A549 (cell line): ENCODE data around the gene MAT1A. TPM values are rescaled to one million over a fixed set of nuclear protein-coding genes. Genes with fewer than 3 reads are reported as not detected.

ENCODE experiments used
- ATAC-seq, 2 experiments: fragments of 200-7000 bp in 1 of 2; fragments of >200 bp in 1 of 2; cut with Nextera tagmentation in 1 of 2; cut with Tn5 transposase in 1 of 2; 3 replicates each; pipeline versions ENCODE4 v1.8.0 to v1.9.1; 2018 to 2020; ENCODE audit warnings: mild to moderate bottlenecking in 1 of 2, moderate library complexity in 1 of 2
- CTCF ChIA-PET: fragments of 300-600 bp; sonication (Branson Sonifier 250); formaldehyde crosslinking; extraction: SDS; loops from one replicate; lab custom pipeline; 2021; ENCODE audit warnings: antibody characterized with exemption, inconsistent platforms; lab: Yijun Ruan, JAX
- POLR2A ChIA-PET: fragments of 350-600 bp; formaldehyde crosslinking; extraction: SDS; loops from one replicate; lab custom pipeline; 2021; ENCODE audit warnings: antibody characterized with exemption, inconsistent platforms; lab: Yijun Ruan, JAX
- DNase-seq, 2 experiments: peaks; one replicate each; pipeline versions ENCODE4 v3.0.0 to v3.0.0-alpha.2; 2011 to 2016; ENCODE audit warnings: low read depth in 1 of 2, low spot score in 1 of 2
- FAIRE-seq: peaks from 2 replicates; lab custom pipeline; 2011; peaks lifted over from hg19 to GRCh38; lab: Jason Lieb, UNC
- H3K27ac ChIP-seq, 2 experiments: fragments of >200 bp; sonication (Bioruptor Twin); formaldehyde crosslinking; 3 replicates each; pipeline ENCODE4 v1.5.1; 2016 to 2017
- H3K4me1 ChIP-seq: fragments of >200 bp; sonication (Bioruptor Twin); formaldehyde crosslinking; 3 replicates; pipeline ENCODE4 v1.6.1; 2016
- H3K4me2 ChIP-seq: fragments of >200 bp; sonication (Bioruptor Twin); formaldehyde crosslinking; 3 replicates; pipeline ENCODE4 v1.6.1; 2016
- H3K4me3 ChIP-seq: fragments of >200 bp; sonication (Bioruptor Twin); formaldehyde crosslinking; 3 replicates; pipeline ENCODE4 v1.5.1; 2016
- H3K9me3 ChIP-seq: fragments of >200 bp; sonication (Bioruptor Twin); formaldehyde crosslinking; 3 replicates; pipeline ENCODE4 v1.6.1; 2016
- BHLHE40 ChIP-seq: IDR thresholded peaks from 2 replicates; pipeline ENCODE4 v1.6.1; 2012; ENCODE audit warnings: low read depth, low read length, inconsistent platforms
- CBX8 ChIP-seq: fragments of 200-600 bp; sonication (generic); IDR thresholded peaks from 2 replicates; pipeline ENCODE4 v1.6.1; 2016
- CEBPB ChIP-seq, 2 experiments: fragments of >200 bp in 1 of 2; sonication (Bioruptor Twin) in 1 of 2; formaldehyde crosslinking in 1 of 2; IDR thresholded peaks; 2 replicates each; pipeline ENCODE4 v1.6.1; 2012 to 2016
- CHD2 ChIP-seq: fragments of 150-350 bp; IDR thresholded peaks from 2 replicates; pipeline ENCODE4 v1.6.1; 2014; ENCODE audit warnings: low read length; ENCODE audit not compliant: partially characterized antibody
- CHD4 ChIP-seq: fragments of 200-600 bp; sonication (generic); IDR thresholded peaks from 2 replicates; pipeline ENCODE4 v1.6.1; 2016; ENCODE audit warnings: antibody characterized with exemption, mild to moderate bottlenecking, borderline replicate concordance
- EHF ChIP-seq: fragments of 250-450 bp; sonication (Bioruptor Pico); IDR thresholded peaks from 2 replicates; pipeline ENCODE4 v1.5.0; 2020; ENCODE audit warnings: mild to moderate bottlenecking
- EHMT2 ChIP-seq: fragments of 200-600 bp; sonication (generic); IDR thresholded peaks from 2 replicates; pipeline ENCODE4 v1.6.1; 2016; ENCODE audit warnings: antibody characterized with exemption, low read depth, mild to moderate bottlenecking, moderate library complexity
- HEYL ChIP-seq: fragments of 250-450 bp; sonication (Bioruptor Pico); IDR thresholded peaks from 2 replicates; pipeline ENCODE4 v1.8.0; 2021; ENCODE audit warnings: mild to moderate bottlenecking, moderate library complexity
- JUN ChIP-seq, 2 experiments: fragments of >200 bp; sonication (Bioruptor Twin); formaldehyde crosslinking; IDR thresholded peaks; 2 replicates in 1 of 2; 3 replicates in 1 of 2; pipeline ENCODE4 v1.6.1; 2016 to 2017
- JUNB ChIP-seq: fragments of >200 bp; sonication (Bioruptor Twin); formaldehyde crosslinking; IDR thresholded peaks from 2 replicates; pipeline ENCODE4 v1.6.1; 2016
- KDM1A ChIP-seq: fragments of 200-600 bp; sonication (generic); IDR thresholded peaks from 2 replicates; pipeline ENCODE4 v1.6.1; 2016; ENCODE audit warnings: low read depth, mild to moderate bottlenecking
- KDM5A ChIP-seq: fragments of 200-600 bp; sonication (generic); IDR thresholded peaks from 2 replicates; pipeline ENCODE4 v1.6.1; 2016; ENCODE audit warnings: antibody characterized with exemption, mild to moderate bottlenecking
- MAFK ChIP-seq: fragments of 450-650 bp; IDR thresholded peaks from 2 replicates; pipeline ENCODE4 v1.6.1; 2014; ENCODE audit not compliant: partially characterized antibody
- MYC ChIP-seq: IDR thresholded peaks from 2 replicates; pipeline ENCODE4 v1.6.1; 2012; ENCODE audit warnings: mild to moderate bottlenecking, inconsistent platforms, low read length, improper control_type of control experiment, borderline replicate concordance
- NFE2L2 ChIP-seq: fragments of 150-350 bp; conservative IDR thresholded peaks from 2 replicates; pipeline ENCODE4 v1.6.1; 2014; ENCODE audit warnings: low read length
- RARB ChIP-seq: fragments of 250-450 bp; sonication (Bioruptor Pico); IDR thresholded peaks from 2 replicates; pipeline ENCODE4 v1.8.0; 2021; ENCODE audit warnings: mild to moderate bottlenecking, moderate library complexity
- RCOR1 ChIP-seq: fragments of 150-350 bp; IDR thresholded peaks from 2 replicates; pipeline ENCODE4 v1.6.1; 2014; ENCODE audit warnings: antibody characterized with exemption, low read length, low read depth
- RFX5 ChIP-seq: fragments of 450-650 bp; IDR thresholded peaks from 2 replicates; pipeline ENCODE4 v1.7.1; 2014; ENCODE audit warnings: antibody characterized with exemption, mild to moderate bottlenecking, moderate library complexity
- SMC3 ChIP-seq: fragments of >200 bp; sonication (Bioruptor Twin); formaldehyde crosslinking; IDR thresholded peaks from 3 replicates; pipeline ENCODE4 v1.6.1; 2018; ENCODE audit warnings: inconsistent platforms
- TFCP2L1 ChIP-seq: fragments of 250-450 bp; sonication (Bioruptor Pico); IDR thresholded peaks from 2 replicates; pipeline ENCODE4 v1.5.0; 2021; ENCODE audit warnings: mild to moderate bottlenecking
- TP53 ChIP-seq: fragments of 250-450 bp; sonication (Bioruptor Pico); IDR thresholded peaks from 2 replicates; pipeline ENCODE4 v1.5.0; 2021; ENCODE audit warnings: mild to moderate bottlenecking, moderate library complexity
- ZNF302 ChIP-seq: fragments of 250-450 bp; sonication (Bioruptor Pico); IDR thresholded peaks from 2 replicates; pipeline ENCODE4 v1.9.0; 2021; ENCODE audit warnings: inconsistent platforms, mild to moderate bottlenecking, moderate library complexity
- WGBS: methylation state at CpG from one replicate; pipeline ENCODE4 v1.1.6; 2017; ENCODE audit errors: missing lambda C conversion rate; 5-methylcytosine and 5-hydroxymethylcytosine counted together
- polyA plus RNA-seq, 4 experiments: library from polyadenylated mRNA; depleted of rRNA in 3 of 4; stranded (reverse); fragments of >200 nt; fragmentation: RNase III in 1 of 4; extraction: RNeasy Plus Mini Kit Qiagen cat#74134 plus additional on column Dnase treatment in 1 of 4; gene quantifications; 2 replicates in 3 of 4; 3 replicates in 1 of 4; pipeline ENCODE4 v1.2.3, GENCODE V29; 2011 to 2017
- TF ChIP-seq, protein P1 (sequence below): IDR thresholded peaks from 2 replicates; pipeline ENCODE4 v1.6.1; 2012; ENCODE audit warnings: low read depth, borderline replicate concordance
- TF ChIP-seq, protein P2 (sequence below): fragments of 200-600 bp; sonication (generic); IDR thresholded peaks from 2 replicates; pipeline ENCODE4 v1.6.1; 2016; ENCODE audit warnings: antibody characterized with exemption, mild to moderate bottlenecking, moderate library complexity
- TF ChIP-seq, protein P3 (sequence below): fragments of >200 bp; sonication (Bioruptor Twin); formaldehyde crosslinking; IDR thresholded peaks from 3 replicates; pipeline ENCODE4 v1.5.1; 2016

Gene MAT1A
- polyA plus RNA-seq, 2 of the 4 experiments (the other 2 are of a cell fraction): 0.03 to 0.13 TPM

DNA sequence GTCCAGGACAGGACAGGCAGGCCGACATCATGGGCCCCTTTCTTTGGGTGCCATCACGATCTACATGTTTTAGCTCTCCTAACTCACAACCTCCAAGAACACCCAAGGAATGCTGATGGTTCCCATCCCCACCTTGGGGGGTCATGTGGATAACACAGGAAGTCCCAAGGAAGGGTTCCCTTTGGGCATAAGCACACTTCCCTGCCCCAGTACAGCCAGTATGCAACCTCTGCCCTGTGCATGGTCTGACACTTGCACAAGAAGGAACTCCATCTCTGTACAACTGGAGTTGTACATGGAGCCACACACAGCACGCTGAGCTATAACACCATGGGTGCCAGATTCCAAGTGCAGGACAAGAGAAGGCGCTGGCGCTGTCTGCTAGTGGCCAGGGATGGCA lies 11.0 kb downstream of the MAT1A start:
- H3K4me2 ChIP-seq: no peak overlapping the region
- FAIRE-seq: no peak
- 69% methylated on average over 5 of the region's 5 CpGs for WGBS
- TF ChIP-seq CEBPB (IDR thresholded peaks at IDR 0.05) (no peak), BHLHE40 (no peak), RARB (CRISPR knock-in tag) (no peak), TP53 (CRISPR knock-in tag) (no peak), CHD4 (no peak), RCOR1 (no peak), MAFK (no peak), KDM1A (no peak), TFCP2L1 (CRISPR knock-in tag) (no peak), JUN (IDR thresholded peaks at IDR 0.05) (no peak), EHF (CRISPR knock-in tag) (no peak), ZNF302 (no peak), NFE2L2 (no peak), MYC (no peak), RFX5 (no peak), JUNB (no peak), HEYL (CRISPR knock-in tag) (no peak)
- TF ChIP-seq, protein P1, sequence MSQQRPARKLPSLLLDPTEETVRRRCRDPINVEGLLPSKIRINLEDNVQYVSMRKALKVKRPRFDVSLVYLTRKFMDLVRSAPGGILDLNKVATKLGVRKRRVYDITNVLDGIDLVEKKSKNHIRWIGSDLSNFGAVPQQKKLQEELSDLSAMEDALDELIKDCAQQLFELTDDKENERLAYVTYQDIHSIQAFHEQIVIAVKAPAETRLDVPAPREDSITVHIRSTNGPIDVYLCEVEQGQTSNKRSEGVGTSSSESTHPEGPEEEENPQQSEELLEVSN: no peak
- TF ChIP-seq, protein P2, sequence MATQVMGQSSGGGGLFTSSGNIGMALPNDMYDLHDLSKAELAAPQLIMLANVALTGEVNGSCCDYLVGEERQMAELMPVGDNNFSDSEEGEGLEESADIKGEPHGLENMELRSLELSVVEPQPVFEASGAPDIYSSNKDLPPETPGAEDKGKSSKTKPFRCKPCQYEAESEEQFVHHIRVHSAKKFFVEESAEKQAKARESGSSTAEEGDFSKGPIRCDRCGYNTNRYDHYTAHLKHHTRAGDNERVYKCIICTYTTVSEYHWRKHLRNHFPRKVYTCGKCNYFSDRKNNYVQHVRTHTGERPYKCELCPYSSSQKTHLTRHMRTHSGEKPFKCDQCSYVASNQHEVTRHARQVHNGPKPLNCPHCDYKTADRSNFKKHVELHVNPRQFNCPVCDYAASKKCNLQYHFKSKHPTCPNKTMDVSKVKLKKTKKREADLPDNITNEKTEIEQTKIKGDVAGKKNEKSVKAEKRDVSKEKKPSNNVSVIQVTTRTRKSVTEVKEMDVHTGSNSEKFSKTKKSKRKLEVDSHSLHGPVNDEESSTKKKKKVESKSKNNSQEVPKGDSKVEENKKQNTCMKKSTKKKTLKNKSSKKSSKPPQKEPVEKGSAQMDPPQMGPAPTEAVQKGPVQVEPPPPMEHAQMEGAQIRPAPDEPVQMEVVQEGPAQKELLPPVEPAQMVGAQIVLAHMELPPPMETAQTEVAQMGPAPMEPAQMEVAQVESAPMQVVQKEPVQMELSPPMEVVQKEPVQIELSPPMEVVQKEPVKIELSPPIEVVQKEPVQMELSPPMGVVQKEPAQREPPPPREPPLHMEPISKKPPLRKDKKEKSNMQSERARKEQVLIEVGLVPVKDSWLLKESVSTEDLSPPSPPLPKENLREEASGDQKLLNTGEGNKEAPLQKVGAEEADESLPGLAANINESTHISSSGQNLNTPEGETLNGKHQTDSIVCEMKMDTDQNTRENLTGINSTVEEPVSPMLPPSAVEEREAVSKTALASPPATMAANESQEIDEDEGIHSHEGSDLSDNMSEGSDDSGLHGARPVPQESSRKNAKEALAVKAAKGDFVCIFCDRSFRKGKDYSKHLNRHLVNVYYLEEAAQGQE: no peak
- no peaks in the 10 kb centered on the region; the same call in 2 of the 3 replicates for H3K4me1 ChIP-seq
- ATAC-seq: no peak
- CTCF ChIA-PET: interaction anchor here (0.8 to 2.7 kb wide), 3 partner anchors 17 to 384 kb away, joined by 3 to 6 read pairs (median 4); no protein-coding TSS in a partner anchor
- no peak overlapping the region for H3K27ac ChIP-seq
- H3K4me3 ChIP-seq: no peak overlapping the region
- POLR2A ChIA-PET: no interaction called here
- no peak for DNase-seq
- no peaks in the 10 kb centered on the region for H3K9me3 ChIP-seq

DNA sequence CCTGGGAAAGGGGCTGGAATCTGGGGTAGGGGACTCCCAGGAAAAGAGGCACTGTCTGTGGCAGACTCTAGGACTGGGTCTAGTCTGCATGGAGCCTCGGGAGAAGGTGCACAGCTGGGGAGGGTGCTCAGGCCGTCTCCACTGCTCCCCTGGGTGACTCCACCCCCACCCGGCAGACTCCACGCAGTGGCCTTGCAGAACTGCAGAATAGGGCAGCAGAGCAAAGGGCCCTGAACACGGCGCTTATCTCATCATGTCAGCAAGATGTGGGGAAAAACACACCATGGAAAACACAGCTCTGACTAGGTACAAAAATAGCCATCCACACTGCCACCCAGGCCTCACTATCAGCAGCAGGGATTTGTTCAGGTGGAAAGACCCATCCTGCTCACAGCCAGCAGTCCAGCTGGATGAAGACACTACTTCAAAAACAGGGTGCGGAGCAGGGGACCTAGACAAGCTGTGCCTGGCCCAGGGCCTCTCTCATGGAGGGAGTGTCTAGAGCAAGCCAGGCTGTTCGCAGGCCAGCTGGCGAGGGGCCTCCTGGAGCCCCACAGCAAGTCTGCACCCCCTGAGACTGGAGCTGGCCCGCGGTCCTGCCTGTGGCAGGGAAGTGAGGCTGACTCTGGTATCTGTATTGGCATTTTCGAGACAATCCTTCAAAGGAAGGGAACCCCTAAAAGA lies 11.7 kb downstream of the MAT1A start:
- H3K4me2 ChIP-seq: no peak overlapping the region
- WGBS: 76% methylated on average over 11 of the region's 12 CpGs
- no peak overlapping the region for H3K27ac ChIP-seq
- H3K4me3 ChIP-seq: no peak overlapping the region
- DNase-seq (no peak), ATAC-seq (no peak), FAIRE-seq (no peak)
- peaks cover 7% of the 10 kb centered on the region; the same call in 2 of the 3 replicates for H3K4me1 ChIP-seq
- ChIA-PET CTCF (no interaction called here), POLR2A (no interaction called here)
- TF ChIP-seq CHD2 (no peak), KDM1A (no peak), SMC3 (no peak), CBX8 (no peak), EHMT2 (no peak), KDM5A (no peak), TFCP2L1 (CRISPR knock-in tag) (no peak), ZNF302 (no peak)
- TF ChIP-seq, protein P2: no peak
- TF ChIP-seq, protein P1: no peak
- TF ChIP-seq, protein P3, sequence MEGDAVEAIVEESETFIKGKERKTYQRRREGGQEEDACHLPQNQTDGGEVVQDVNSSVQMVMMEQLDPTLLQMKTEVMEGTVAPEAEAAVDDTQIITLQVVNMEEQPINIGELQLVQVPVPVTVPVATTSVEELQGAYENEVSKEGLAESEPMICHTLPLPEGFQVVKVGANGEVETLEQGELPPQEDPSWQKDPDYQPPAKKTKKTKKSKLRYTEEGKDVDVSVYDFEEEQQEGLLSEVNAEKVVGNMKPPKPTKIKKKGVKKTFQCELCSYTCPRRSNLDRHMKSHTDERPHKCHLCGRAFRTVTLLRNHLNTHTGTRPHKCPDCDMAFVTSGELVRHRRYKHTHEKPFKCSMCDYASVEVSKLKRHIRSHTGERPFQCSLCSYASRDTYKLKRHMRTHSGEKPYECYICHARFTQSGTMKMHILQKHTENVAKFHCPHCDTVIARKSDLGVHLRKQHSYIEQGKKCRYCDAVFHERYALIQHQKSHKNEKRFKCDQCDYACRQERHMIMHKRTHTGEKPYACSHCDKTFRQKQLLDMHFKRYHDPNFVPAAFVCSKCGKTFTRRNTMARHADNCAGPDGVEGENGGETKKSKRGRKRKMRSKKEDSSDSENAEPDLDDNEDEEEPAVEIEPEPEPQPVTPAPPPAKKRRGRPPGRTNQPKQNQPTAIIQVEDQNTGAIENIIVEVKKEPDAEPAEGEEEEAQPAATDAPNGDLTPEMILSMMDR: no peak
- no peaks in the 10 kb centered on the region for H3K9me3 ChIP-seq
